H1 (cell line): Measurements from ENCODE around the gene PCDHA1. TPM values are rescaled to one million over a fixed set of nuclear protein-coding genes. Genes with fewer than 3 reads are reported as not detected.

Source experiments
- CTCF ChIA-PET: fragments of 300-600 bp; sonication (Branson Sonifier 250); formaldehyde crosslinking; loops from one replicate; lab custom pipeline; 2021; ENCODE audit not compliant: partially characterized antibody; lab: Charles Lee
- POLR2A ChIA-PET: fragments of 300-600 bp; sonication (Branson Sonifier 250); formaldehyde crosslinking; loops from one replicate; lab custom pipeline; 2021; ENCODE audit warnings: inconsistent platforms; ENCODE audit not compliant: partially characterized antibody; lab: Charles Lee
- DNase-seq, 2 experiments: peaks; one replicate each; pipeline versions ENCODE4 v3.0.0 to v3.0.0-alpha.2; 2010 to 2022; ENCODE audit warnings: low spot score in 2 of 2, low read depth in 1 of 2, mixed read lengths in 1 of 2
- FAIRE-seq: peaks from 2 replicates; lab custom pipeline; 2011; peaks lifted over from hg19 to GRCh38; lab: Jason Lieb, UNC
- H2AFZ ChIP-seq: 2 replicates; pipeline ENCODE4 v1.8.1; 2012; ENCODE audit warnings: low read length, inconsistent platforms
- H2AK5ac ChIP-seq: 2 replicates; pipeline ENCODE4 v1.6.1; 2013; ENCODE audit warnings: low read depth, low read length
- H2BK120ac ChIP-seq: replicated peaks from 2 replicates; pipeline ENCODE3; 2013; ENCODE audit warnings: low read depth, low read length, inconsistent platforms
- H2BK12ac ChIP-seq: 2 replicates; pipeline ENCODE4 v1.6.1; 2013; ENCODE audit warnings: low read depth, low read length
- H2BK15ac ChIP-seq: 2 replicates; pipeline ENCODE4 v1.6.1; 2013; ENCODE audit warnings: low read length
- H2BK20ac ChIP-seq: 2 replicates; pipeline ENCODE4 v1.6.1; 2013; ENCODE audit warnings: low read length
- H2BK5ac ChIP-seq: 2 replicates; pipeline ENCODE4 v1.6.1; 2013; ENCODE audit warnings: low read depth, low read length
- H3K14ac ChIP-seq: 2 replicates; pipeline ENCODE4 v1.6.1; 2013; ENCODE audit warnings: inconsistent platforms; ENCODE audit not compliant: insufficient read length
- H3K18ac ChIP-seq: 2 replicates; pipeline ENCODE4 v1.6.1; 2013; ENCODE audit warnings: low read length; ENCODE audit errors: extremely low read depth
- H3K23ac ChIP-seq: 2 replicates; pipeline ENCODE4 v1.6.1; 2013; ENCODE audit warnings: inconsistent platforms; ENCODE audit not compliant: insufficient read length
- H3K23me2 ChIP-seq: 2 replicates; pipeline ENCODE4 v1.6.1; 2013; ENCODE audit warnings: low read depth, low read length
- H3K27ac ChIP-seq: 2 replicates; pipeline ENCODE4 v1.6.1; 2011; ENCODE audit warnings: low read depth, low read length, inconsistent platforms
- H3K27me3 ChIP-seq, 4 experiments: replicated peaks in 1 of 4; 1 replicate in 1 of 4; 2 replicates in 3 of 4; pipeline versions ENCODE4 v1.6.1 to v1.8.1; 2011 to 2013; ENCODE audit warnings: low read length in 3 of 4, mild to moderate bottlenecking in 3 of 4, inconsistent platforms in 2 of 4, mixed read lengths in 2 of 4, moderate library complexity in 1 of 4; ENCODE audit not compliant: control insufficient read depth in 3 of 4, insufficient read depth in 3 of 4; ENCODE audit errors: extremely low read depth in 1 of 4
- H3K36me3 ChIP-seq, 4 experiments: 2 replicates each; pipeline versions ENCODE4 v1.6.1 to v1.8.1; 2011 to 2013; ENCODE audit warnings: mild to moderate bottlenecking in 4 of 4, low read length in 3 of 4, moderate library complexity in 2 of 4, control low read depth in 1 of 4, inconsistent platforms in 1 of 4; ENCODE audit not compliant: insufficient read depth in 4 of 4, control insufficient read depth in 2 of 4
- H3K4ac ChIP-seq: replicated peaks from 2 replicates; pipeline ENCODE3; 2013; ENCODE audit warnings: low read length, low read depth, mixed read lengths, inconsistent platforms; ENCODE audit not compliant: insufficient read length
- H3K4me1 ChIP-seq, 4 experiments: replicated peaks in 1 of 4; 1 replicate in 1 of 4; 2 replicates in 3 of 4; pipeline versions ENCODE4 v1.6.1 to v1.8.1; 2011 to 2013; ENCODE audit warnings: low read length in 3 of 4, inconsistent platforms in 2 of 4, mixed read lengths in 1 of 4; ENCODE audit not compliant: insufficient read depth in 4 of 4, control insufficient read depth in 3 of 4
- H3K4me2 ChIP-seq, 2 experiments: 2 replicates each; pipeline versions ENCODE4 v1.6.1 to v1.8.1; 2011 to 2013; ENCODE audit warnings: low read depth in 2 of 2, low read length in 2 of 2, control low read depth in 1 of 2, inconsistent platforms in 1 of 2, mild to moderate bottlenecking in 1 of 2; ENCODE audit not compliant: insufficient read depth in 1 of 2
- H3K4me3 ChIP-seq, 4 experiments: fragments of 200-600, 300-600 bp in 1 of 4; sonication (generic), shearing (Covaris generic), sonication (Bioruptor Twin) in 1 of 4; 2 replicates each; pipeline versions ENCODE4 v1.5.1 to v1.8.1; 2011 to 2016; ENCODE audit warnings: low read length in 4 of 4, low read depth in 3 of 4, control low read depth in 2 of 4, inconsistent platforms in 2 of 4, mild to moderate bottlenecking in 2 of 4, mixed read lengths in 1 of 4, moderate library complexity in 1 of 4; ENCODE audit not compliant: insufficient read depth in 2 of 4; ENCODE audit errors: extremely low read depth in 1 of 4
- H3K56ac ChIP-seq: replicated peaks from 2 replicates; pipeline ENCODE3; 2013; ENCODE audit warnings: low read depth, mild to moderate bottlenecking, mixed read lengths, low read length, inconsistent platforms; ENCODE audit not compliant: insufficient read length
- H3K79me1 ChIP-seq: 2 replicates; pipeline ENCODE4 v1.6.1; 2013; ENCODE audit warnings: low read depth, low read length, control low read depth
- H3K79me2 ChIP-seq, 2 experiments: 2 replicates each; pipeline versions ENCODE4 v1.6.1 to v1.8.1; 2012 to 2013; ENCODE audit warnings: low read length in 2 of 2, mild to moderate bottlenecking in 2 of 2, inconsistent platforms in 1 of 2; ENCODE audit not compliant: insufficient read depth in 2 of 2, control insufficient read depth in 1 of 2
- H3K9ac ChIP-seq, 4 experiments: replicated peaks in 1 of 4; 1 replicate in 1 of 4; 2 replicates in 3 of 4; pipeline versions ENCODE4 v1.6.1 to v1.8.1; 2011 to 2013; ENCODE audit warnings: low read depth in 3 of 4, low read length in 3 of 4, control low read depth in 2 of 4, mild to moderate bottlenecking in 2 of 4, moderate library complexity in 2 of 4, inconsistent platforms in 1 of 4; ENCODE audit errors: extremely low read depth in 1 of 4
- H3K9me3 ChIP-seq, 2 experiments: 2 replicates each; pipeline versions ENCODE4 v1.6.1 to v1.8.1; 2012 to 2013; ENCODE audit warnings: mild to moderate bottlenecking in 2 of 2, moderate library complexity in 2 of 2, control low read depth in 1 of 2, inconsistent platforms in 1 of 2, low read depth in 1 of 2, low read length in 1 of 2, mixed read lengths in 1 of 2; ENCODE audit not compliant: insufficient read depth in 2 of 2
- H4K20me1 ChIP-seq, 2 experiments: replicated peaks in 1 of 2; 2 replicates each; pipeline versions ENCODE3 to v1.8.1; 2011 to 2013; ENCODE audit warnings: inconsistent platforms in 2 of 2, low read length in 2 of 2, mild to moderate bottlenecking in 1 of 2; ENCODE audit not compliant: insufficient read depth in 2 of 2, control insufficient read depth in 1 of 2
- H4K5ac ChIP-seq: 2 replicates; pipeline ENCODE4 v1.6.1; 2013; ENCODE audit warnings: low read length, low read depth, mixed read lengths, inconsistent platforms; ENCODE audit not compliant: insufficient read length
- H4K8ac ChIP-seq: 2 replicates; pipeline ENCODE4 v1.8.0; 2013; ENCODE audit warnings: mild to moderate bottlenecking, moderate library complexity, low read length, inconsistent platforms; ENCODE audit not compliant: insufficient read depth; ENCODE audit errors: extremely low read depth
- H4K91ac ChIP-seq: replicated peaks from 2 replicates; pipeline ENCODE3; 2013; ENCODE audit warnings: low read length, mixed read lengths, inconsistent platforms; ENCODE audit not compliant: insufficient read length
- BRCA1 ChIP-seq: IDR thresholded peaks from 2 replicates; pipeline ENCODE4 v1.6.1; 2012; ENCODE audit warnings: low read depth, low read length, improper control_type of control experiment
- CHD2 ChIP-seq: IDR thresholded peaks from 2 replicates; pipeline ENCODE4 v1.6.1; 2012; ENCODE audit warnings: low read length, improper control_type of control experiment
- CREB1 ChIP-seq: IDR thresholded peaks from 2 replicates; pipeline ENCODE4 v1.6.1; 2012; ENCODE audit warnings: inconsistent platforms
- KDM4A ChIP-seq: IDR thresholded peaks from one replicate; pipeline ENCODE4 v1.7.1; 2012; ENCODE audit warnings: low read depth, mild to moderate bottlenecking, moderate library complexity, low read length, inconsistent platforms; ENCODE audit not compliant: severe bottlenecking
- PHF8 ChIP-seq: fragments of 200-600 bp; sonication (generic); conservative IDR thresholded peaks from 2 replicates; pipeline ENCODE4 v1.7.1; 2012; ENCODE audit warnings: low read depth, mild to moderate bottlenecking, inconsistent platforms, low read length, moderate library complexity
- RAD21 ChIP-seq, 2 experiments: IDR thresholded peaks in 1 of 2; conservative IDR thresholded peaks in 1 of 2; 2 replicates each; pipeline ENCODE4 v1.6.1; 2011; ENCODE audit warnings: low read depth in 2 of 2, low read length in 2 of 2, improper control_type of control experiment in 1 of 2, inconsistent platforms in 1 of 2, mild to moderate bottlenecking in 1 of 2, moderate library complexity in 1 of 2
- SIX5 ChIP-seq: IDR thresholded peaks from 2 replicates; pipeline ENCODE4 v1.6.1; 2011; ENCODE audit warnings: mild to moderate bottlenecking, low read depth, low read length
- SP2 ChIP-seq: IDR thresholded peaks from 2 replicates; pipeline ENCODE4 v1.6.1; 2012; ENCODE audit warnings: mild to moderate bottlenecking, low read length, inconsistent platforms
- TAF1 ChIP-seq: IDR thresholded peaks from 2 replicates; pipeline ENCODE4 v1.6.1; 2011; ENCODE audit warnings: mild to moderate bottlenecking, low read depth, low read length
- TEAD4 ChIP-seq: IDR thresholded peaks from 2 replicates; pipeline ENCODE4 v1.6.1; 2012; ENCODE audit warnings: low read depth, low read length, inconsistent platforms, mixed read lengths
- WGBS, 2 experiments: shearing (Covaris generic) in 1 of 2; methylation state at CpG; one replicate each; pipeline versions ENCODE4 v1.1.6 to v1.1.7; 2013 to 2015; ENCODE audit warnings: low lambda C conversion rate in 2 of 2, mixed read lengths in 2 of 2, inconsistent platforms in 1 of 2, low coverage in 1 of 2, missing lambda C conversion rate in 1 of 2; ENCODE audit not compliant: insufficient replicate concordance in 2 of 2, insufficient coverage in 1 of 2, insufficient read length in 1 of 2; ENCODE audit errors: extremely low coverage in 1 of 2, missing lambda C conversion rate in 1 of 2; 5-methylcytosine and 5-hydroxymethylcytosine counted together
- polyA plus RNA-seq, 7 experiments: library from polyadenylated mRNA; depleted of rRNA in 3 of 7; stranded (reverse) in 5 of 7; unstranded in 2 of 7; fragments of >200 nt in 5 of 7; fragments of 200-250 nt in 2 of 7; gene quantifications; 1 replicate in 5 of 7; 2 replicates in 1 of 7; 4 replicates in 1 of 7; pipeline versions ENCODE4 v1.2.1 to v1.2.3, GENCODE V29; 2011 to 2013; ENCODE audit warnings: missing spikeins in 2 of 7, mixed read lengths in 2 of 7
- total RNA-seq: library from RNA; stranded (reverse); fragmentation: NEBNext Ultra II Directional; extraction: Animal tissue kit (Norgen Biotek cat#: 25700); gene quantifications from 2 replicates; pipeline ENCODE4 v1.2.1, GENCODE V29; 2021
- TF ChIP-seq, protein P1 (sequence below): IDR thresholded peaks from 2 replicates; pipeline ENCODE4 v1.6.1; 2012; ENCODE audit warnings: inconsistent platforms

Gene PCDHA1
- total and polyA plus RNA-seq, 2 of the 8 experiments (the other 6 are each of a cell fraction or from before 2014, with no cell fraction given): 0.23 to 0.50 TPM

DNA sequence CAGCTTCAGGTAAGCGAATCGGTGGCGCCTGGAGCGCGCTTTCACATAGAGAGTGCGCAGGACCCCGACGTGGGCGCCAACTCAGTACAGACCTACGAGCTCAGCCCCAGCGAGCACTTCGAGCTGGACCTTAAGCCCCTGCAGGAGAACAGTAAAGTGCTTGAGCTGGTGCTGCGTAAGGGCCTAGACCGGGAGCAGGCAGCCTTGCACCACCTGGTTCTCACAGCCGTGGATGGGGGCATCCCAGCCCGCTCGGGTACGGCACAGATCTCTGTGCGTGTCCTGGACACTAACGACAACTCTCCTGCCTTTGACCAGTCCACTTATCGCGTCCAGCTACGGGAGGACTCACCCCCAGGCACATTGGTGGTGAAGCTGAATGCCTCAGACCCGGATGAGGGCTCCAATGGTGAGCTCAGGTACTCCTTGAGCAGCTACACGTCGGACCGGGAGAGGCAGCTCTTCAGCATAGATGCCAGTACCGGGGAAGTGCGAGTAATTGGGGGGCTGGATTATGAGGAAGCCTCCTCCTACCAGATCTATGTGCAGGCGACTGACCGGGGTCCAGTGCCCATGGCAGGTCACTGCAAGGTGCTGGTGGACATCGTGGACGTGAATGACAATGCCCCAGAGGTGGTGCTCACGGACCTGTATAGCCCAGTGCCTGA is 181.4 kb downstream of the PCDHA1 start:
- peaks cover 0 to 3% of the 10 kb centered on the region in 2 experiments; a peak in 1 of 4 replicates for H3K79me2 ChIP-seq
- H3K9ac ChIP-seq: peak overlapping the region in 2 of 4 experiments; percentile 43 to 60; a peak in 5 of 7 replicates
- no peak overlapping the region for H3K14ac ChIP-seq
- no peak overlapping the region for H3K56ac ChIP-seq
- no peak overlapping the region for H4K5ac ChIP-seq
- no peak overlapping the region for H3K27ac ChIP-seq
- peak overlapping the region; percentile 78 to 100 for H3K4me2 ChIP-seq
- no peak for FAIRE-seq
- WGBS, 2 experiments: 41% methylated on average over 34 of the region's 34 CpGs; no CpG with 5 or more reads in 1 of the 2 experiments
- peak overlapping the region; percentile 76 to 96 (median 92) for H3K4me3 ChIP-seq
- no peak overlapping the region for H2AK5ac ChIP-seq
- H2BK120ac ChIP-seq: no peak overlapping the region
- H4K91ac ChIP-seq: peak overlapping the region; percentile 67
- H3K4me1 ChIP-seq: peaks cover 2 to 15% (median 7%) of the 10 kb centered on the region in 4 experiments; a peak in 5 of 7 replicates
- H3K27me3 ChIP-seq: peaks cover 2 to 27% (median 20%) of the 10 kb centered on the region in 4 experiments
- TF ChIP-seq SIX5 (no peak), KDM4A (no peak), CHD2 (no peak), PHF8 (0 out of 2 replicates have a peak, but pooled peaks have one; percentile 5), SP2 (no peak), BRCA1 (no peak), CREB1 (no peak), RAD21 (IDR thresholded peaks at IDR 0.05 in 1 of 2, conservative IDR thresholded peaks at IDR 0.05 in 1 of 2; ENCODE audit: low read depth in 2 of 2, low read length in 2 of 2) (no peak; a peak in 1 of 4 replicates), TEAD4 (no peak), TAF1 (peak; percentile 36; the same call in 1 of the 2 replicates)
- TF ChIP-seq, protein P1, sequence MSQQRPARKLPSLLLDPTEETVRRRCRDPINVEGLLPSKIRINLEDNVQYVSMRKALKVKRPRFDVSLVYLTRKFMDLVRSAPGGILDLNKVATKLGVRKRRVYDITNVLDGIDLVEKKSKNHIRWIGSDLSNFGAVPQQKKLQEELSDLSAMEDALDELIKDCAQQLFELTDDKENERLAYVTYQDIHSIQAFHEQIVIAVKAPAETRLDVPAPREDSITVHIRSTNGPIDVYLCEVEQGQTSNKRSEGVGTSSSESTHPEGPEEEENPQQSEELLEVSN: peak; percentile 11; the same call in 1 of the 2 replicates
- peak overlapping the region; percentile 63; the same call in 1 of the 2 replicates for H2BK15ac ChIP-seq
- peaks cover 9 to 16% of the 10 kb centered on the region in 2 experiments for H4K20me1 ChIP-seq
- H3K23ac ChIP-seq: no peak overlapping the region
- peaks cover 15% of the 10 kb centered on the region for H3K23me2 ChIP-seq
- POLR2A ChIA-PET: interaction anchor here (0.9 to 13.7 kb wide), 9 partner anchors 9 to 91 kb away, joined by 3 to 123 read pairs (median 9); partner anchors contain the start of gene PCDHAC1
- CTCF ChIA-PET: interaction anchor here (1.0 to 5.7 kb wide), 21 partner anchors 11 to 93 kb away, joined by 3 to 56 read pairs (median 8); partner anchors contain the start of genes PCDHA12, PCDHA13 and PCDHAC1
- H3K18ac ChIP-seq: peak overlapping the region; percentile 49; the same call in 1 of the 2 replicates
- H2BK20ac ChIP-seq: peak overlapping the region; percentile 64
- H3K4ac ChIP-seq: no peak overlapping the region
- H4K8ac ChIP-seq: peak overlapping the region; percentile 69
- no peaks in the 10 kb centered on the region for H3K79me1 ChIP-seq
- H2AFZ ChIP-seq: peak overlapping the region; percentile 39; the same call in 1 of the 2 replicates
- H3K9me3 ChIP-seq: no peaks in the 10 kb centered on the region
- H3K36me3 ChIP-seq: no peaks in the 10 kb centered on the region
- peak overlapping the region; percentile 93; the same call in 1 of the 2 replicates for H2BK12ac ChIP-seq
- peak in 1 of 2 experiments; percentile 60 for DNase-seq
- peak overlapping the region; percentile 57; the same call in 1 of the 2 replicates for H2BK5ac ChIP-seq
